H1 (cell line): ENCODE measurements around the gene PDE1C. TPM values are rescaled to one million over a fixed set of nuclear protein-coding genes. Genes with fewer than 3 reads are reported as not detected.

Experiments
- CTCF ChIA-PET: fragments of 300-600 bp; sonication (Branson Sonifier 250); formaldehyde crosslinking; loops from one replicate; lab custom pipeline; 2021; ENCODE audit not compliant: partially characterized antibody; lab: Charles Lee
- POLR2A ChIA-PET: fragments of 300-600 bp; sonication (Branson Sonifier 250); formaldehyde crosslinking; loops from one replicate; lab custom pipeline; 2021; ENCODE audit warnings: inconsistent platforms; ENCODE audit not compliant: partially characterized antibody; lab: Charles Lee
- DNase-seq, 2 experiments: peaks; one replicate each; pipeline versions ENCODE4 v3.0.0 to v3.0.0-alpha.2; 2010 to 2022; ENCODE audit warnings: low spot score in 2 of 2, low read depth in 1 of 2, mixed read lengths in 1 of 2
- FAIRE-seq: peaks from 2 replicates; lab custom pipeline; 2011; peaks lifted over from hg19 to GRCh38; lab: Jason Lieb, UNC
- H2AFZ ChIP-seq: 2 replicates; pipeline ENCODE4 v1.8.1; 2012; ENCODE audit warnings: low read length, inconsistent platforms
- H2AK5ac ChIP-seq: 2 replicates; pipeline ENCODE4 v1.6.1; 2013; ENCODE audit warnings: low read depth, low read length
- H2BK120ac ChIP-seq: replicated peaks from 2 replicates; pipeline ENCODE3; 2013; ENCODE audit warnings: low read depth, low read length, inconsistent platforms
- H2BK12ac ChIP-seq: 2 replicates; pipeline ENCODE4 v1.6.1; 2013; ENCODE audit warnings: low read depth, low read length
- H2BK15ac ChIP-seq: 2 replicates; pipeline ENCODE4 v1.6.1; 2013; ENCODE audit warnings: low read length
- H2BK20ac ChIP-seq: 2 replicates; pipeline ENCODE4 v1.6.1; 2013; ENCODE audit warnings: low read length
- H2BK5ac ChIP-seq: 2 replicates; pipeline ENCODE4 v1.6.1; 2013; ENCODE audit warnings: low read depth, low read length
- H3K14ac ChIP-seq: 2 replicates; pipeline ENCODE4 v1.6.1; 2013; ENCODE audit warnings: inconsistent platforms; ENCODE audit not compliant: insufficient read length
- H3K18ac ChIP-seq: 2 replicates; pipeline ENCODE4 v1.6.1; 2013; ENCODE audit warnings: low read length; ENCODE audit errors: extremely low read depth
- H3K23ac ChIP-seq: 2 replicates; pipeline ENCODE4 v1.6.1; 2013; ENCODE audit warnings: inconsistent platforms; ENCODE audit not compliant: insufficient read length
- H3K23me2 ChIP-seq: 2 replicates; pipeline ENCODE4 v1.6.1; 2013; ENCODE audit warnings: low read depth, low read length
- H3K27ac ChIP-seq: 2 replicates; pipeline ENCODE4 v1.6.1; 2011; ENCODE audit warnings: low read depth, low read length, inconsistent platforms
- H3K27me3 ChIP-seq, 4 experiments: replicated peaks in 1 of 4; 1 replicate in 1 of 4; 2 replicates in 3 of 4; pipeline versions ENCODE4 v1.6.1 to v1.8.1; 2011 to 2013; ENCODE audit warnings: low read length in 3 of 4, mild to moderate bottlenecking in 3 of 4, inconsistent platforms in 2 of 4, mixed read lengths in 2 of 4, moderate library complexity in 1 of 4; ENCODE audit not compliant: control insufficient read depth in 3 of 4, insufficient read depth in 3 of 4; ENCODE audit errors: extremely low read depth in 1 of 4
- H3K36me3 ChIP-seq, 4 experiments: 2 replicates each; pipeline versions ENCODE4 v1.6.1 to v1.8.1; 2011 to 2013; ENCODE audit warnings: mild to moderate bottlenecking in 4 of 4, low read length in 3 of 4, moderate library complexity in 2 of 4, control low read depth in 1 of 4, inconsistent platforms in 1 of 4; ENCODE audit not compliant: insufficient read depth in 4 of 4, control insufficient read depth in 2 of 4
- H3K4ac ChIP-seq: replicated peaks from 2 replicates; pipeline ENCODE3; 2013; ENCODE audit warnings: low read length, low read depth, mixed read lengths, inconsistent platforms; ENCODE audit not compliant: insufficient read length
- H3K4me1 ChIP-seq, 4 experiments: replicated peaks in 1 of 4; 1 replicate in 1 of 4; 2 replicates in 3 of 4; pipeline versions ENCODE4 v1.6.1 to v1.8.1; 2011 to 2013; ENCODE audit warnings: low read length in 3 of 4, inconsistent platforms in 2 of 4, mixed read lengths in 1 of 4; ENCODE audit not compliant: insufficient read depth in 4 of 4, control insufficient read depth in 3 of 4
- H3K4me2 ChIP-seq, 2 experiments: 2 replicates each; pipeline versions ENCODE4 v1.6.1 to v1.8.1; 2011 to 2013; ENCODE audit warnings: low read depth in 2 of 2, low read length in 2 of 2, control low read depth in 1 of 2, inconsistent platforms in 1 of 2, mild to moderate bottlenecking in 1 of 2; ENCODE audit not compliant: insufficient read depth in 1 of 2
- H3K4me3 ChIP-seq, 4 experiments: fragments of 200-600, 300-600 bp in 1 of 4; sonication (generic), shearing (Covaris generic), sonication (Bioruptor Twin) in 1 of 4; 2 replicates each; pipeline versions ENCODE4 v1.5.1 to v1.8.1; 2011 to 2016; ENCODE audit warnings: low read length in 4 of 4, low read depth in 3 of 4, control low read depth in 2 of 4, inconsistent platforms in 2 of 4, mild to moderate bottlenecking in 2 of 4, mixed read lengths in 1 of 4, moderate library complexity in 1 of 4; ENCODE audit not compliant: insufficient read depth in 2 of 4; ENCODE audit errors: extremely low read depth in 1 of 4
- H3K56ac ChIP-seq: replicated peaks from 2 replicates; pipeline ENCODE3; 2013; ENCODE audit warnings: low read depth, mild to moderate bottlenecking, mixed read lengths, low read length, inconsistent platforms; ENCODE audit not compliant: insufficient read length
- H3K79me1 ChIP-seq: 2 replicates; pipeline ENCODE4 v1.6.1; 2013; ENCODE audit warnings: low read depth, low read length, control low read depth
- H3K79me2 ChIP-seq, 2 experiments: 2 replicates each; pipeline versions ENCODE4 v1.6.1 to v1.8.1; 2012 to 2013; ENCODE audit warnings: low read length in 2 of 2, mild to moderate bottlenecking in 2 of 2, inconsistent platforms in 1 of 2; ENCODE audit not compliant: insufficient read depth in 2 of 2, control insufficient read depth in 1 of 2
- H3K9ac ChIP-seq, 4 experiments: replicated peaks in 1 of 4; 1 replicate in 1 of 4; 2 replicates in 3 of 4; pipeline versions ENCODE4 v1.6.1 to v1.8.1; 2011 to 2013; ENCODE audit warnings: low read depth in 3 of 4, low read length in 3 of 4, control low read depth in 2 of 4, mild to moderate bottlenecking in 2 of 4, moderate library complexity in 2 of 4, inconsistent platforms in 1 of 4; ENCODE audit errors: extremely low read depth in 1 of 4
- H3K9me3 ChIP-seq, 2 experiments: 2 replicates each; pipeline versions ENCODE4 v1.6.1 to v1.8.1; 2012 to 2013; ENCODE audit warnings: mild to moderate bottlenecking in 2 of 2, moderate library complexity in 2 of 2, control low read depth in 1 of 2, inconsistent platforms in 1 of 2, low read depth in 1 of 2, low read length in 1 of 2, mixed read lengths in 1 of 2; ENCODE audit not compliant: insufficient read depth in 2 of 2
- H4K20me1 ChIP-seq, 2 experiments: replicated peaks in 1 of 2; 2 replicates each; pipeline versions ENCODE3 to v1.8.1; 2011 to 2013; ENCODE audit warnings: inconsistent platforms in 2 of 2, low read length in 2 of 2, mild to moderate bottlenecking in 1 of 2; ENCODE audit not compliant: insufficient read depth in 2 of 2, control insufficient read depth in 1 of 2
- H4K5ac ChIP-seq: 2 replicates; pipeline ENCODE4 v1.6.1; 2013; ENCODE audit warnings: low read length, low read depth, mixed read lengths, inconsistent platforms; ENCODE audit not compliant: insufficient read length
- H4K8ac ChIP-seq: 2 replicates; pipeline ENCODE4 v1.8.0; 2013; ENCODE audit warnings: mild to moderate bottlenecking, moderate library complexity, low read length, inconsistent platforms; ENCODE audit not compliant: insufficient read depth; ENCODE audit errors: extremely low read depth
- H4K91ac ChIP-seq: replicated peaks from 2 replicates; pipeline ENCODE3; 2013; ENCODE audit warnings: low read length, mixed read lengths, inconsistent platforms; ENCODE audit not compliant: insufficient read length
- ATF3 ChIP-seq: IDR thresholded peaks from 2 replicates; pipeline ENCODE4 v1.6.1; 2011; ENCODE audit warnings: low read depth, mild to moderate bottlenecking, low read length; ENCODE audit not compliant: insufficient read depth
- CBX5 ChIP-seq: fragments of 300-800, 300-1000 bp; sonication (generic); IDR thresholded peaks from 2 replicates; pipeline ENCODE4 v1.7.1; 2016; ENCODE audit warnings: antibody characterized with exemption, low read length, low read depth
- CEBPB ChIP-seq: IDR thresholded peaks from 2 replicates; pipeline ENCODE4 v1.6.1; 2012; ENCODE audit warnings: low read depth, low read length
- E2F6 ChIP-seq: IDR thresholded peaks from 2 replicates; pipeline ENCODE4 v1.6.1; 2012; ENCODE audit warnings: inconsistent platforms
- GABPA ChIP-seq: IDR thresholded peaks from 2 replicates; pipeline ENCODE4 v1.6.1; 2011; ENCODE audit warnings: mild to moderate bottlenecking, low read length, moderate library complexity, borderline replicate concordance; ENCODE audit not compliant: insufficient read depth
- GTF2F1 ChIP-seq: IDR thresholded peaks from 2 replicates; pipeline ENCODE4 v1.6.1; 2012; ENCODE audit warnings: low read depth, low read length, improper control_type of control experiment, borderline replicate concordance
- HDAC6 ChIP-seq: IDR thresholded peaks from one replicate; pipeline ENCODE4 v1.7.1; 2012; ENCODE audit warnings: low read depth, mild to moderate bottlenecking, inconsistent platforms, low read length, moderate library complexity
- MAFK ChIP-seq: IDR thresholded peaks from 2 replicates; pipeline ENCODE4 v1.6.1; 2012; ENCODE audit warnings: low read depth, mild to moderate bottlenecking, improper control_type of control experiment, low read length
- POU5F1 ChIP-seq: IDR thresholded peaks from 2 replicates; pipeline ENCODE4 v1.6.1; 2011; ENCODE audit warnings: low read depth, mild to moderate bottlenecking, low read length, moderate library complexity
- RNF2 ChIP-seq: fragments of 200-900, 300-1000 bp; sonication (generic); IDR thresholded peaks from 2 replicates; pipeline ENCODE4 v1.7.1; 2016; ENCODE audit warnings: borderline replicate concordance, low read depth, mild to moderate bottlenecking, antibody characterized with exemption, low read length; ENCODE audit not compliant: poor library complexity, severe bottlenecking; ENCODE audit errors: missing control alignments
- TAF7 ChIP-seq: optimal IDR thresholded peaks from 2 replicates; pipeline ENCODE3; 2011; ENCODE audit warnings: low read depth, mild to moderate bottlenecking, inconsistent platforms, low read length, moderate library complexity, borderline replicate concordance
- WGBS, 2 experiments: shearing (Covaris generic) in 1 of 2; methylation state at CpG; one replicate each; pipeline versions ENCODE4 v1.1.6 to v1.1.7; 2013 to 2015; ENCODE audit warnings: low lambda C conversion rate in 2 of 2, mixed read lengths in 2 of 2, inconsistent platforms in 1 of 2, low coverage in 1 of 2, missing lambda C conversion rate in 1 of 2; ENCODE audit not compliant: insufficient replicate concordance in 2 of 2, insufficient coverage in 1 of 2, insufficient read length in 1 of 2; ENCODE audit errors: extremely low coverage in 1 of 2, missing lambda C conversion rate in 1 of 2; 5-methylcytosine and 5-hydroxymethylcytosine counted together
- polyA plus RNA-seq, 7 experiments: library from polyadenylated mRNA; depleted of rRNA in 3 of 7; stranded (reverse) in 5 of 7; unstranded in 2 of 7; fragments of >200 nt in 5 of 7; fragments of 200-250 nt in 2 of 7; gene quantifications; 1 replicate in 5 of 7; 2 replicates in 1 of 7; 4 replicates in 1 of 7; pipeline versions ENCODE4 v1.2.1 to v1.2.3, GENCODE V29; 2011 to 2013; ENCODE audit warnings: missing spikeins in 2 of 7, mixed read lengths in 2 of 7
- total RNA-seq: library from RNA; stranded (reverse); fragmentation: NEBNext Ultra II Directional; extraction: Animal tissue kit (Norgen Biotek cat#: 25700); gene quantifications from 2 replicates; pipeline ENCODE4 v1.2.1, GENCODE V29; 2021

The PDE1C gene
- total and polyA plus RNA-seq, 2 of the 8 experiments (the other 6 are each of a cell fraction or from before 2014, with no cell fraction given) = 0.11 to 1.1 TPM

GRCh38 chr7:32020551-32021159 lies 49.6 kb downstream of the PDE1C start:
- Histone ChIP-seq H3K4ac (no peak overlapping the region), H3K14ac (no peak overlapping the region), H2BK5ac (no peak overlapping the region), H4K91ac (no peak overlapping the region), H2BK20ac (no peak overlapping the region), H2AFZ (no peak overlapping the region), H4K5ac (no peak overlapping the region), H3K79me2 (no peaks in the 10 kb centered on the region), H3K23me2 (no peaks in the 10 kb centered on the region), H2BK12ac (no peak overlapping the region), H2BK120ac (no peak overlapping the region), H3K23ac (no peak overlapping the region), H3K18ac (no peak overlapping the region), H3K27ac (no peak overlapping the region), H3K27me3 (no peaks in the 10 kb centered on the region), H3K4me1 (no peaks in the 10 kb centered on the region), H2BK15ac (no peak overlapping the region), H4K8ac (no peak overlapping the region), H3K9me3 (0 out of 4 replicates have a peak, but pooled peaks cover 0 to 2% of the 10 kb centered on the region in 2 experiments), H3K79me1 (no peaks in the 10 kb centered on the region), H2AK5ac (no peak overlapping the region), H3K4me3 (no peak overlapping the region), H4K20me1 (no peaks in the 10 kb centered on the region), H3K4me2 (no peak overlapping the region), H3K36me3 (no peaks in the 10 kb centered on the region), H3K56ac (no peak overlapping the region), H3K9ac (no peak overlapping the region)
- POLR2A ChIA-PET = no interaction called here
- FAIRE-seq (no peak), DNase-seq (no peak)
- CTCF ChIA-PET = no interaction called here
- 82% methylated on average over 2 of the region's 2 CpGs; no CpG with 5 or more reads in 1 of the 2 experiments for whole genome bisulfite sequencing, 2 experiments
- TF ChIP-seq MAFK (no peak), CEBPB (no peak), RNF2 (no peak), HDAC6 (no peak), CBX5 (no peak), ATF3 (no peak), GTF2F1 (no peak), TAF7 (no peak), GABPA (no peak), POU5F1 (no peak), E2F6 (no peak)
